Spleen (tissue), 7 donors: ENCODE measurements around the gene PSG1.
"Not testable (repeated sequence)": the region's sequence is repeated elsewhere in the genome, so short reads cannot be mapped to it uniquely, and the experiment has no call there.

ENCODE experiments used
- POLR2A ChIP-seq, 3 donors: fragments of 450-650 bp; IDR thresholded peaks; one replicate each; pipeline ENCODE4 v1.5.1; 2017; ENCODE audit warnings: antibody characterized with exemption in 3 of 3, mild to moderate bottlenecking in 1 of 3
- POLR2AphosphoS5 ChIP-seq, 3 donors: sonication (generic); formaldehyde crosslinking; IDR thresholded peaks; one replicate each; pipeline ENCODE4 v1.5.1; 2017; ENCODE audit warnings: antibody characterized with exemption in 3 of 3
- TF ChIP-seq, protein P1 (sequence below), 11 experiments: fragments of 200-600 bp in 7 of 11; fragments of 450-650 bp in 4 of 11; sonication (generic) in 4 of 11; IDR thresholded peaks in 8 of 11; conservative IDR thresholded peaks in 3 of 11; 1 replicate in 7 of 11; 2 replicates in 4 of 11; pipeline versions ENCODE4 v1.4.0 to v1.8.0; 2016 to 2021; ENCODE audit warnings: antibody characterized with exemption in 11 of 11, inconsistent platforms in 4 of 11, mild to moderate bottlenecking in 1 of 11
- donor health status: DM: no; HTN: no; CAD: no; lungs with moderate emphysema.
- donor health status: DM: no; HTN: no; CAD: no.
- donor health status: DM: no; HTN: no; CAD: no.

DNA sequence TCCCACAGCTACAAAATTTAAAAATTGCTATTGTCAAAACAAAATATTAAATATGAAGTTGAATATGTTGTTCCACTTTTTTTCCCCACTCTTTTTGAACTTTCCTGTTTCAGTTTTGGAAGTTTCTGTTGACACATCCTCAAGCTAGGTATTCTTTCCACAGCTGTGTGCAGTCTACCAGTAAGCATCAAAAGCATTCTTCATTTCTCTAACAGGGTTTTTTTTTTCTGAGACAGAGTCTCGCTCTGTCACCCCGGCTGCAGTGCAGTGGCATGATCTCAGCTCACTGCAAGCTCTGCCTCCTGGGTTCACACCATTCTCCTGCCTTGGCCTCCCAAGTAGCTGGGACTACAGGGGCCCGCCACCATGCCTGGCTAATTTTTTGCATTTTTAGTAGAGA lies 5.4 kb downstream of the PSG1 start:
- not testable (repeated sequence) for TF ChIP-seq POLR2A, POLR2AphosphoS5 (IDR thresholded peaks at IDR 0.05)
- TF ChIP-seq, protein P1, sequence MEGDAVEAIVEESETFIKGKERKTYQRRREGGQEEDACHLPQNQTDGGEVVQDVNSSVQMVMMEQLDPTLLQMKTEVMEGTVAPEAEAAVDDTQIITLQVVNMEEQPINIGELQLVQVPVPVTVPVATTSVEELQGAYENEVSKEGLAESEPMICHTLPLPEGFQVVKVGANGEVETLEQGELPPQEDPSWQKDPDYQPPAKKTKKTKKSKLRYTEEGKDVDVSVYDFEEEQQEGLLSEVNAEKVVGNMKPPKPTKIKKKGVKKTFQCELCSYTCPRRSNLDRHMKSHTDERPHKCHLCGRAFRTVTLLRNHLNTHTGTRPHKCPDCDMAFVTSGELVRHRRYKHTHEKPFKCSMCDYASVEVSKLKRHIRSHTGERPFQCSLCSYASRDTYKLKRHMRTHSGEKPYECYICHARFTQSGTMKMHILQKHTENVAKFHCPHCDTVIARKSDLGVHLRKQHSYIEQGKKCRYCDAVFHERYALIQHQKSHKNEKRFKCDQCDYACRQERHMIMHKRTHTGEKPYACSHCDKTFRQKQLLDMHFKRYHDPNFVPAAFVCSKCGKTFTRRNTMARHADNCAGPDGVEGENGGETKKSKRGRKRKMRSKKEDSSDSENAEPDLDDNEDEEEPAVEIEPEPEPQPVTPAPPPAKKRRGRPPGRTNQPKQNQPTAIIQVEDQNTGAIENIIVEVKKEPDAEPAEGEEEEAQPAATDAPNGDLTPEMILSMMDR (IDR thresholded peaks at IDR 0.05 in 8 of 11, conservative IDR thresholded peaks at IDR 0.05 in 3 of 11): not testable (repeated sequence)
